HG02840 (cell line): ENCODE results near the gene NME4.
"Not testable (repeated sequence)": the region's sequence is repeated elsewhere in the genome, so short reads cannot be mapped to it uniquely, and the experiment has no call there.

Source experiments
- ATAC-seq: cut with Tn5 transposase; IDR thresholded peaks from one replicate; pipeline ENCODE4 v1.9.1; 2021; ENCODE audit warnings: mild to moderate bottlenecking, moderate library complexity, moderate number of reproducible peaks; ENCODE audit not compliant: unreplicated experiment, low FRiP score

The NME4 gene

GRCh38 chr16:396199-396598, 800 bp upstream of the NME4 start:
- no peak for ATAC-seq

DNA sequence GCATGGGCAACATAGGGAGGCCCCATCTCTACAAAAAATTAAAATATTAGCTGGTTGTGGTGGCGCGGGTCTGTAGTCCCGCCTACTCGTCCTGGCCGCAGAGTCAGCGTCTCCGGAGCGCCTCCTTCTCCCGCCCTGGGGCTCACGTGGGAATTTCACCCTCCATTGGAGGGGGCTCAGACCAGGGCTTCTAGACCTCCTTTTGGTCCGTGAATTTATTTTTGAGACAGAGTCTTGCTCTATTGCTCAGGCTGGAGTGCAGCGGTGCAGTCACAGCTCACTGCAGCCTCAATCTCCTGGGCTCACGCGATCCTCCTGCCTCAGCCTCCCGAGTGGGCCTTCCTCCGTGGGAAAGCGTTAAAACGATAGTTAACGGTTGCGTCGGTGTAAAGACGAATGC, 394 bp upstream of the NME4 start:
- ATAC-seq, result no peak

GRCh38 chr16:397736-398332, 835 bp downstream of the NME4 start:
- ATAC-seq, result no peak

- ATAC-seq, result no peak
Observed at GRCh38 chr16:398561-399339, 1.8 kb downstream of the NME4 start.

DNA sequence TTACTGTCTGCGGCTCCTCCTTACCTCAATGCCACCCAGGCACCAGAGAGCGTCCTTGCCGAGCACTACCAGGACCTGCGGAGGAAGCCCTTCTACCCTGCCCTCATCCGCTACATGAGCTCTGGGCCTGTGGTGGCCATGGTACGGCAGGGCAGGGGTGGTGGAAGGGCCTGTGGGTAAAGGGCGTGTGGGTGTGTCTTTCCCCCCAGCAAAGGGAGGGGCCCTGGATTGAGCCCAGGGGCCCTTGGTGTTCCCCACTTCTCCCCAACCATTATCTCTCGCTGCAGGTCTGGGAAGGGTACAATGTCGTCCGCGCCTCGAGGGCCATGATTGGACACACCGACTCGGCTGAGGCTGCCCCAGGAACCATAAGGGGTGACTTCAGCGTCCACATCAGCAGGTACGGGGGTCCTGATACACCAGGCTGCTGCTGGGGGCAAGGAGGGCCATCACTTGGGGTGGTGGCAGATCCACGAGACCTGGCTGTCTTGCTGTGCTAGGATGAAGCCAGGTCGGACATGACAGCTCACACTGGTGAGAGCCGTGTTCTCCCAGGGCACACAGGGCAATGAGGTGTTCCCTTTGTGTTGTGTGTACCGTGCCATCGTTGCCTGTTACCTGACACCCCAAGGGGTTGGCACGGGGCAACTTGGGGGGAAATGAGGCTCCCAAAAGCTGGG, 2.5 kb downstream of the NME4 start:
- ATAC-seq, result no peak

DNA sequence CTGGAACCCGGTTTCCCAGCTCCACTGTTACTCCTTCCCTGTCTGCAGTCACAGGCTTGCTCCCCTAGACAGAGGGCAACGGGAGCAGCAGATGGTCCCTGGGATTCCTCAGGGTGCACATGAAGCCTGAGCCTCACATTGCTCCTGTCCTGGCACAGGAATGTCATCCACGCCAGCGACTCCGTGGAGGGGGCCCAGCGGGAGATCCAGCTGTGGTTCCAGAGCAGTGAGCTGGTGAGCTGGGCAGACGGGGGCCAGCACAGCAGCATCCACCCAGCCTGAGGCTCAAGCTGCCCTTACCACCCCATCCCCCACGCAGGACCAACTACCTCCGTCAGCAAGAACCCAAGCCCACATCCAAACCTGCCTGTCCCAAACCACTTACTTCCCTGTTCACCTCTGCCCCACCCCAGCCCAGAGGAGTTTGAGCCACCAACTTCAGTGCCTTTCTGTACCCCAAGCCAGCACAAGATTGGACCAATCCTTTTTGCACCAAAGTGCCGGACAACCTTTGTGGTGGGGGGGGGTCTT, 3.1 kb downstream of the NME4 start:
- no peak for ATAC-seq

GRCh38 chr16:401468-402348, 4.7 kb downstream of the NME4 start, which contains the start of gene DECR2:
Gene DECR2, plus strand, starts transcription at chr16:401885. Its CDS starts 79 bp downstream, at chr16:401964.
- ATAC-seq, result peak; percentile 59

GRCh38 chr16:404971-405486, 8.0 kb downstream of the NME4 start:
- no peak for ATAC-seq

- no peak for ATAC-seq
Observed at GRCh38 chr16:405548-406506, 8.8 kb downstream of the NME4 start.

DNA sequence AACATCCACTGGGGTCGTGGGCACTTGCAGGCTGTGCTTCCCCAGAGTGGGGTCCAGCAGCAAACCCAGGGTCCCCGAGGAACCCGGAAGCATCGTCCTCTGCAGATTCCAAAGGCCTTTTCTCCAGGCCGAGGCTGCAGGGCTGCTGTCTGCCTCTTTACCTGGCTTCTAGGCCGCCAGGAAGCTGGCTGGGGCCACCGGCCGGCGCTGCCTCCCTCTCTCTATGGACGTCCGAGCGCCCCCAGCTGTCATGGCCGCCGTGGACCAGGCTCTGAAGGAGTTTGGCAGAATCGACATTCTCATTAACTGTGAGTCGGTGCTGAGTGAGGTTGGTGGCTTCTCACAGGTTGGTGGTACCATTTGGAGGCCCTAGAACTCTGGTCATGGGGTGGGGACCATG, 10.3 kb downstream of the NME4 start:
- ATAC-seq, result no peak

DNA sequence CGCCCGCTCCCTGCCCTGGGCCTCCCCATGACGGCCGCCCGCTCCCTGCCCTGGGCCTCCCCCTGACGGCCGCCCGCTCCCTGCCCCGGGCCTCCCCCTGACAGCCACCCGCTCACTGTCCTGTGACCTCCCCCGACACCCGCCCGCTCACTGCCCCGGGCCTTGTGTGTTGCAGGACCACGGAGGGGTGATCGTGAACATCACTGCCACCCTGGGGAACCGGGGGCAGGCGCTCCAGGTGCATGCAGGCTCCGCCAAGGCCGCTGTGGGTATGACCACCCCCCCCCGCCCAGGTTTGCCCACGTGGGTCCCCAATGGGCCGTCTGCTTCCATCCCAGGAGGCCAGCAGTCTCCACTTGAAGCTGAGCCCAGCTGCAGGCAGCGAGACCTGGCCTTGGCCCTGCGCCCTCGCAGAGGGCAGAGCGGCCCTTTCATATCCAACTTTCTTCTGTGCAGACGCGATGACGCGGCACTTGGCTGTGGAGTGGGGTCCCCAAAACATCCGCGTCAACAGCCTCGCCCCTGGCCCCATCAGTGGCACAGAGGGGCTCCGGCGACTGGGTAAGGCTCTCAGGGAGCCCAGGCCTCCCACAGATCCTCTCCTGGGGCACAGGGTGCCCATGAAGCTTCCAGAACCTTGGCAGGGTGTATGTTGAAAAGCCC, 13.6 kb downstream of the NME4 start:
- no peak for ATAC-seq

DNA sequence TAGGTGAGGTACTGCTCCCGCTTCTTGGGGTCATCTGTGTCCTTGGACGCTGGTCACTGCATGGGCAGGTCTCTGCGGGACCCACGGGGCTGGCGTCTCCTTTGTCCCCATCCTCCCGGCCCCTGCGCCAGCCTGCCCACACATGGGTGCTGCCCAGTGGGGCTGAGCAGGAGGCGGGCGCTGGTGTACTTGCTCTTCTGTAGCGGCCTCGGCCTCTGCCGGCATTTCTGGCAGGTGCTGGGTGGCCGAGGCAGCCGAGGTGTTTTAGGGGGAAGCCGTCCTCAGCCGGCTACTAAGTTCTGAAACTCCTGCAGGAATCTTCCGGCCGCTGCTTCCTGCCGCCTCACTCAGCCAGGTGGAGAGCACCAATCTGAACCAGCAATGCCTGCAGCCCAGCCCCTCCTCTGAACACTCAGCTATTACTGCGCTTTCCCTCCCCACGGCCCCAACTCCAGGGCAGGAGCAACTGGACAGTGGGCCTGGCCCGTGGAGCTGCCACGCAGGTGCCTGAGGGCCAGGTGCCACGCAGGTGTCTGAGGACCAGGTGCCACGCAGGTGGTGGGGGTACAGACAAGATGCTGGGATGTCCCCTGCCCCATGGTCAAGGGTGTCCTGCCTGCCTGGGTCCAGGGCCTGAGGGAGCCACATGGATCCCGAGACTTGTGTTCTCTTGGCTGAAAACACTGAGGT, 14.7 kb downstream of the NME4 start:
- ATAC-seq, result no peak

GRCh38 chr16:414395-415169, 17.6 kb downstream of the NME4 start:
- no peak for ATAC-seq

DNA sequence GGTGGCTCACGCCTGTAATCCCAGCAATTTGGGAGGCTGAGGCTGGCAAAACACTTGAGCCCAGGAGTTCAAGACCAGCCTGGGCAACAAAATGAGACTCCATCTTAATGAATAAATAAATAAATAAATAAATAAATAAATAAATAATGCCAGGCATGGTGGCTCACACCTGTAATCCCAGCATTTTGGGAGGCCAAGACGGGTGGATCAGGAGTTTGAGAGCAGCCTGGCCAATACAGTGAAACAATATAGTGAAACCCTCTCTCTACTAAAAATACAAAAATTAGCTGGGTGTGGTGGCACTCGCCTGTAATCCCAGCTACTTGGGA, 18.1 kb downstream of the NME4 start:
- not testable (repeated sequence) for ATAC-seq

- ATAC-seq, result not testable (repeated sequence)
Observed at GRCh38 chr16:422179-422578, 25.2 kb downstream of the NME4 start.

GRCh38 chr16:424033-424622, 27.1 kb downstream of the NME4 start:
- no peak for ATAC-seq

DNA sequence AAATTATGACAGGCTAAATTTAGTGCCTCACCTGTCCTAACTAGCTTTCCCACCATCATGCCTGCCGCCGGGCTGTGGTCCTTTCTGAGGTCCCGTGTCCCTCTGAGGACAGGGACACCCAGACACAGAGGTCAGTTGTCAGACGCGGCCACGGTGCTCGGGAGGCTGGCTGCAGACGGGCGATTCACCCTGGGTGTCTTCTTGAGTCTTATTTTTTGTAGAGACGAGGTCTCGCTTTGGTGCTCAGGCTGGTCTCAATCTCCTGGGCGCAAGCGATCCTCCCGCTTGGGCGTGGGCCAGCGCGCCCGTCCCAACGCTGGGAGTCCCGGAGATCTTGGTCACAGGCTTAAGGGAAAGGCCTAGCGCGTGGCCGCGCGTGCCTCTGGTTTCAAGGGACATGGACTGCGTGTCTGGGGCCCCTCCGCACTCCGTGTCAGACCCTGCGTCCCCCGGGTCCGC, 27.7 kb downstream of the NME4 start:
- ATAC-seq, result no peak
